ENCODE data around the gene FAU. TPM values are rescaled to one million over a fixed set of nuclear protein-coding genes. Genes with fewer than 3 reads are reported as not detected.

The FAU gene
- total RNA-seq, 2 donors from 2014 or later: 774 to 802 TPM

- Mint-ChIP-seq H3K36me3 (ENCODE audit: low read depth) (peaks cover 42% of the 10 kb centered on the region), H3K27ac (no peak overlapping the region), H3K4me3 (no peak overlapping the region), H3K27me3 (ENCODE audit: insufficient read depth) (no peaks in the 10 kb centered on the region), H3K9me3 (no peaks in the 10 kb centered on the region), H3K4me1 (peaks cover 12% of the 10 kb centered on the region)
- no peak for DNase-seq
- H3K9ac ChIP-seq (ENCODE audit: extremely low read depth, low read length, poor library complexity, severe bottlenecking): no peak overlapping the region
- H3K27ac ChIP-seq (ENCODE audit: low read depth, low read length): no peak overlapping the region
- peaks cover 62% of the 10 kb centered on the region for H3K36me3 ChIP-seq (ENCODE audit: control insufficient read depth, insufficient read depth, low read length)
- no peaks in the 10 kb centered on the region for H3K9me3 ChIP-seq (ENCODE audit: control insufficient read depth, low read length)
- H3K4me3 ChIP-seq (ENCODE audit: low read length): no peak overlapping the region
- WGBS, 2 experiments (ENCODE audit: insufficient coverage in 1 of 2, insufficient read length in 1 of 2): 92 to 95% methylated on average over 10 to 19 of the region's 19 CpGs
- H3K27me3 ChIP-seq (ENCODE audit: control insufficient read depth, insufficient read depth, low read length, poor library complexity, severe bottlenecking): no peaks in the 10 kb centered on the region
- TF ChIP-seq, protein P1, sequence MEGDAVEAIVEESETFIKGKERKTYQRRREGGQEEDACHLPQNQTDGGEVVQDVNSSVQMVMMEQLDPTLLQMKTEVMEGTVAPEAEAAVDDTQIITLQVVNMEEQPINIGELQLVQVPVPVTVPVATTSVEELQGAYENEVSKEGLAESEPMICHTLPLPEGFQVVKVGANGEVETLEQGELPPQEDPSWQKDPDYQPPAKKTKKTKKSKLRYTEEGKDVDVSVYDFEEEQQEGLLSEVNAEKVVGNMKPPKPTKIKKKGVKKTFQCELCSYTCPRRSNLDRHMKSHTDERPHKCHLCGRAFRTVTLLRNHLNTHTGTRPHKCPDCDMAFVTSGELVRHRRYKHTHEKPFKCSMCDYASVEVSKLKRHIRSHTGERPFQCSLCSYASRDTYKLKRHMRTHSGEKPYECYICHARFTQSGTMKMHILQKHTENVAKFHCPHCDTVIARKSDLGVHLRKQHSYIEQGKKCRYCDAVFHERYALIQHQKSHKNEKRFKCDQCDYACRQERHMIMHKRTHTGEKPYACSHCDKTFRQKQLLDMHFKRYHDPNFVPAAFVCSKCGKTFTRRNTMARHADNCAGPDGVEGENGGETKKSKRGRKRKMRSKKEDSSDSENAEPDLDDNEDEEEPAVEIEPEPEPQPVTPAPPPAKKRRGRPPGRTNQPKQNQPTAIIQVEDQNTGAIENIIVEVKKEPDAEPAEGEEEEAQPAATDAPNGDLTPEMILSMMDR (conservative IDR thresholded peaks at IDR 0.05): no peak
- no peaks in the 10 kb centered on the region for H3K4me1 ChIP-seq (ENCODE audit: control insufficient read depth, insufficient read depth, low read length)
Observed at GRCh38 chr11:65130631-65131416, 8.9 kb upstream of the FAU start.

- Histone ChIP-seq H3K9me3 (ENCODE audit: control insufficient read depth, low read length) (no peaks in the 10 kb centered on the region), H3K4me1 (ENCODE audit: control insufficient read depth, insufficient read depth, low read length) (no peaks in the 10 kb centered on the region), H3K36me3 (ENCODE audit: control insufficient read depth, insufficient read depth, low read length) (peaks cover 69% of the 10 kb centered on the region), H3K9ac (ENCODE audit: extremely low read depth, low read length, poor library complexity, severe bottlenecking) (no peak overlapping the region), H3K27ac (ENCODE audit: low read depth, low read length) (no peak overlapping the region), H3K27me3 (ENCODE audit: control insufficient read depth, insufficient read depth, low read length, poor library complexity, severe bottlenecking) (no peaks in the 10 kb centered on the region), H3K4me3 (ENCODE audit: low read length) (no peak overlapping the region)
- Mint-ChIP-seq H3K27me3 (ENCODE audit: insufficient read depth) (no peaks in the 10 kb centered on the region), H3K9me3 (no peaks in the 10 kb centered on the region), H3K4me1 (peaks cover 9% of the 10 kb centered on the region), H3K36me3 (ENCODE audit: low read depth) (peaks cover 44% of the 10 kb centered on the region), H3K27ac (no peak overlapping the region), H3K4me3 (no peak overlapping the region)
- TF ChIP-seq, protein P1 (conservative IDR thresholded peaks at IDR 0.05): peak; percentile 44
- DNase-seq: peak; percentile 65
- 94 to 97% methylated on average over 6 to 13 of the region's 13 CpGs for WGBS, 2 experiments (ENCODE audit: insufficient coverage in 1 of 2, insufficient read length in 1 of 2)
Observed at GRCh38 chr11:65129649-65130441, 7.9 kb upstream of the FAU start.

DNA sequence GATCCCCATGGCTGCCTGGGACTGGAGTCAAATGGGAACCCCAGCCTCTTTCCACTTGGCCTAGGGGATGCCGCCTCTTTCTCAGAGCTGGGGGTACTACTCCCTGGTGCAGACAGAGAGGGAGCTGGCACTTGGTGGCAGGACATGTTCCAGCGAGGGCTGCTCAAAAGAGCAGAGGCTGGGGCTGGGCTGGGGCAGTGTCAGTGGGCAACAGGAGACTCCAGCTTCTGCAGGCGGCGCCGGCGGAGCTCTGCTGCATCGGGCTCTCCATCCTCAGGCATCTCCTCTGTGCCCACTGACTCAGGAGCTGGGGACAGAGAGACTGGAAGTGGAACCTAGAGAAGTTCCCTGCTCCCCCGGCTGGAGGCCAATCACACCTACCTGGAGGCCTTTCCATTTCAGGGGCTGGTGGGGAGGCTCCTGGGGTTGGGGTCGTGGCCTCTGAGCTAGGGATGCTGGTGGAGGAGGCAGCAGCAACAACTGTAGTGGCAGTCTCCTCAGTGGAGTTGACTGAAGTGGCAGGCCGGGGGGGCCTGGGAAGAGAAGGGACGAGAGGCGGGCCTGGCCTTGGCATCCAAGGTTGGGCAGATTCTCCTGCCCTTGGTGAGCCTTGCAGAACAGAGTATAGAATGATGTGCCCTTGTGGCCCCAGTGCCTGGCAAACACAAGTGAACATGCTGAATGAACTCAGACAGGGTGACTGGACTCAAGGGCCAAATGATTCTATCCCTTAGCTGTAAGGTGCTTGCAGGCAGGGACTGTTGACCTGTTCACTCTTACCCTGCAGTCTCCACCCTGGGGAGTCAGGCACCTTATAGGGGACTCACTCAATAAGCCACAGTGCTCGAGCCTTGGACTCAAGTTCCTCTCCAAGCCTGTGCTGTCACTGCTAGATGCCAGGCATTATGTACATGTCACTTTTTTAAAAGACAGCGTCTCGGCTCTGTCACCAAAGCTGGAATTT lies 6.5 kb upstream of the FAU start:
- DNase-seq: peak; percentile 39
- Mint-ChIP-seq H3K27ac (peak overlapping the region; percentile 39), H3K9me3 (no peaks in the 10 kb centered on the region), H3K4me1 (peaks cover 6% of the 10 kb centered on the region), H3K27me3 (ENCODE audit: insufficient read depth) (no peaks in the 10 kb centered on the region), H3K36me3 (ENCODE audit: low read depth) (peaks cover 44% of the 10 kb centered on the region), H3K4me3 (no peak overlapping the region)
- TF ChIP-seq, protein P1 (conservative IDR thresholded peaks at IDR 0.05): no peak
- H3K9ac ChIP-seq (ENCODE audit: extremely low read depth, low read length, poor library complexity, severe bottlenecking): no peak overlapping the region
- no peaks in the 10 kb centered on the region for H3K27me3 ChIP-seq (ENCODE audit: control insufficient read depth, insufficient read depth, low read length, poor library complexity, severe bottlenecking)
- no peak overlapping the region for H3K27ac ChIP-seq (ENCODE audit: low read depth, low read length)
- no peaks in the 10 kb centered on the region for H3K9me3 ChIP-seq (ENCODE audit: control insufficient read depth, low read length)
- WGBS, 2 experiments (ENCODE audit: insufficient coverage in 1 of 2, insufficient read length in 1 of 2): 93 to 94% methylated on average over 6 to 15 of the region's 15 CpGs
- H3K4me3 ChIP-seq (ENCODE audit: low read length): no peak overlapping the region
- peaks cover 81% of the 10 kb centered on the region for H3K36me3 ChIP-seq (ENCODE audit: control insufficient read depth, insufficient read depth, low read length)
- no peaks in the 10 kb centered on the region for H3K4me1 ChIP-seq (ENCODE audit: control insufficient read depth, insufficient read depth, low read length)
